HG03066 (cell line): ENCODE measurements around the gene MAU2.

Source experiments
- ATAC-seq: cut with Tn5 transposase; IDR thresholded peaks from one replicate; pipeline ENCODE4 v1.9.1; 2021; ENCODE audit warnings: low read depth; ENCODE audit not compliant: unreplicated experiment

Gene MAU2

DNA sequence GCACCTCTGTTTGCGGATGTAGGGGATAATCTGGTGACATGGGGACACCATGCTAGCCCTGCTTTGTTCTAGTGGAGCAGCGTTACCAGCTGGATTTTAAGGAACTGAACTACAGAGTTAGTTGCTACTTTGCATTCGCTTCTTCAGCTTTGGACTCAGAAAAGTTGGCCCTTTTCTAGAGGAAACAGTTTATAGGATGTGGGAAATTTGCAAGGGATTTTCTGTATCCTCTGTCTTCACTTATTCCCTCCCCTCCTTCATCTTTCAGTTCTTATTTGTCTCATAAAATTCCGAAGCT is 87.0 kb downstream of the MAU2 start:
- ATAC-seq, result no peak
